DND-41 (cell line): ENCODE results near the gene PPP1R37.

Experiments
- EZH2 ChIP-seq: IDR thresholded peaks from 3 replicates; pipeline ENCODE4 v1.6.1; 2012; ENCODE audit warnings: borderline replicate concordance, low read depth, mild to moderate bottlenecking, moderate library complexity, low read length, inconsistent platforms; ENCODE audit not compliant: severe bottlenecking
- TF ChIP-seq, protein P1 (sequence below): IDR thresholded peaks from 2 replicates; pipeline ENCODE4 v1.5.1; 2012; ENCODE audit warnings: borderline replicate concordance, low read length, moderate library complexity, mild to moderate bottlenecking; ENCODE audit not compliant: poor library complexity, severe bottlenecking; ENCODE audit errors: extremely low read depth

DNA sequence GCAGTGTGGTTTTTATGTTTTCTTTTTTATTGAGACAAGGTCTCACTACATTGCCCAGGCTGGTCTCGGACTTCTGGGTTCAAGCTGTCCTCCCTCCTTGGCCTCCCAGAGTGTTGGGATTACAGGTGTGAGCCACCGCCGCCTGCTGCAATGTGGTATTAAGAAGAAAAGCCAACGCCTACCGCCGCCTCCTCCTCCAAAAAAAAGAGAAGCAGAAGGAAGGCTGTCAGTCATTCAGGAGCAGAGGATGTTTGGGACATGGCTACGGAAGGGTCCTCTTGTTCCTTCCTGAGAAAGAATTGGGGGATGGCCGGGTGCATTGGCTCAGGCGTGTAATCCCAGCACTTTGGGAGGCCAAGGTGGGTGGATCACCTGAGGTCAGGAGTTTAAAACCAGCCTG lies 1.2 kb downstream of the PPP1R37 start:
- TF ChIP-seq, protein P1, sequence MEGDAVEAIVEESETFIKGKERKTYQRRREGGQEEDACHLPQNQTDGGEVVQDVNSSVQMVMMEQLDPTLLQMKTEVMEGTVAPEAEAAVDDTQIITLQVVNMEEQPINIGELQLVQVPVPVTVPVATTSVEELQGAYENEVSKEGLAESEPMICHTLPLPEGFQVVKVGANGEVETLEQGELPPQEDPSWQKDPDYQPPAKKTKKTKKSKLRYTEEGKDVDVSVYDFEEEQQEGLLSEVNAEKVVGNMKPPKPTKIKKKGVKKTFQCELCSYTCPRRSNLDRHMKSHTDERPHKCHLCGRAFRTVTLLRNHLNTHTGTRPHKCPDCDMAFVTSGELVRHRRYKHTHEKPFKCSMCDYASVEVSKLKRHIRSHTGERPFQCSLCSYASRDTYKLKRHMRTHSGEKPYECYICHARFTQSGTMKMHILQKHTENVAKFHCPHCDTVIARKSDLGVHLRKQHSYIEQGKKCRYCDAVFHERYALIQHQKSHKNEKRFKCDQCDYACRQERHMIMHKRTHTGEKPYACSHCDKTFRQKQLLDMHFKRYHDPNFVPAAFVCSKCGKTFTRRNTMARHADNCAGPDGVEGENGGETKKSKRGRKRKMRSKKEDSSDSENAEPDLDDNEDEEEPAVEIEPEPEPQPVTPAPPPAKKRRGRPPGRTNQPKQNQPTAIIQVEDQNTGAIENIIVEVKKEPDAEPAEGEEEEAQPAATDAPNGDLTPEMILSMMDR, result no peak
- TF ChIP-seq EZH2, result no peak
